ENCODE data around the gene ZBED3. TPM values are rescaled to one million over a fixed set of nuclear protein-coding genes. Genes with fewer than 3 reads are reported as not detected.

The ZBED3 gene
- total RNA-seq, 1 donor from 2014 or later = 5.1 TPM

- no peak for TF ChIP-seq CTCF (conservative IDR thresholded peaks at IDR 0.05; ENCODE audit: low read depth, low read length)
- DNase-seq (ENCODE audit: low read depth) = no peak
- no peak overlapping the region for H3K4me3 ChIP-seq (ENCODE audit: low read depth, low read length)
Measured at GRCh38 chr5:77065256-77065655, 21.8 kb downstream of the ZBED3 start.

GRCh38 chr5:77064040-77064439, 23.0 kb downstream of the ZBED3 start:
- no peak for DNase-seq (ENCODE audit: low read depth)
- no peak overlapping the region for H3K4me3 ChIP-seq (ENCODE audit: low read depth, low read length)
- peak; percentile 21 for TF ChIP-seq CTCF (conservative IDR thresholded peaks at IDR 0.05; ENCODE audit: low read depth, low read length)

GRCh38 chr5:77046416-77047073, 40.5 kb downstream of the ZBED3 start:
- no peak overlapping the region for H3K4me3 ChIP-seq (ENCODE audit: low read depth, low read length)
- no peak for TF ChIP-seq CTCF (conservative IDR thresholded peaks at IDR 0.05; ENCODE audit: low read depth, low read length)
- DNase-seq (ENCODE audit: low read depth) = no peak

GRCh38 chr5:77035950-77036349, 51.1 kb downstream of the ZBED3 start:
- H3K4me3 ChIP-seq (ENCODE audit: low read depth, low read length) = no peak overlapping the region
- no peak for DNase-seq (ENCODE audit: low read depth)
- TF ChIP-seq CTCF (conservative IDR thresholded peaks at IDR 0.05; ENCODE audit: low read depth, low read length) = no peak

- H3K4me3 ChIP-seq (ENCODE audit: low read depth, low read length) = no peak overlapping the region
- TF ChIP-seq CTCF (conservative IDR thresholded peaks at IDR 0.05; ENCODE audit: low read depth, low read length) = no peak
- DNase-seq (ENCODE audit: low read depth) = no peak
Measured at GRCh38 chr5:77033338-77033737, 53.7 kb downstream of the ZBED3 start.

GRCh38 chr5:77032635-77033034, 54.5 kb downstream of the ZBED3 start:
- no peak for DNase-seq (ENCODE audit: low read depth)
- TF ChIP-seq CTCF (conservative IDR thresholded peaks at IDR 0.05; ENCODE audit: low read depth, low read length) = no peak
- H3K4me3 ChIP-seq (ENCODE audit: low read depth, low read length) = no peak overlapping the region

- DNase-seq (ENCODE audit: low read depth) = no peak
- peak overlapping the region; percentile 84 for H3K4me3 ChIP-seq (ENCODE audit: low read depth, low read length)
- TF ChIP-seq CTCF (conservative IDR thresholded peaks at IDR 0.05; ENCODE audit: low read depth, low read length) = no peak
Measured at GRCh38 chr5:77031891-77032290, 55.2 kb downstream of the ZBED3 start.

Data from epithelial cell of proximal tubule (primary cell).